Activated gamma-delta T cell treated with anti-CD3 and anti-CD28 coated beads, Interleukin-2, amount 50 U/mL, for 16 hours (primary cell): ENCODE data around the gene CCDC9B.
A peak's percentile ranks its signal among the peaks of the same experiment; 100 is the strongest.

ENCODE experiments used
- DNase-seq: peaks from one replicate; pipeline ENCODE4 v3.0.0-alpha.2; 2020; ENCODE audit warnings: low read depth

Gene CCDC9B

DNA sequence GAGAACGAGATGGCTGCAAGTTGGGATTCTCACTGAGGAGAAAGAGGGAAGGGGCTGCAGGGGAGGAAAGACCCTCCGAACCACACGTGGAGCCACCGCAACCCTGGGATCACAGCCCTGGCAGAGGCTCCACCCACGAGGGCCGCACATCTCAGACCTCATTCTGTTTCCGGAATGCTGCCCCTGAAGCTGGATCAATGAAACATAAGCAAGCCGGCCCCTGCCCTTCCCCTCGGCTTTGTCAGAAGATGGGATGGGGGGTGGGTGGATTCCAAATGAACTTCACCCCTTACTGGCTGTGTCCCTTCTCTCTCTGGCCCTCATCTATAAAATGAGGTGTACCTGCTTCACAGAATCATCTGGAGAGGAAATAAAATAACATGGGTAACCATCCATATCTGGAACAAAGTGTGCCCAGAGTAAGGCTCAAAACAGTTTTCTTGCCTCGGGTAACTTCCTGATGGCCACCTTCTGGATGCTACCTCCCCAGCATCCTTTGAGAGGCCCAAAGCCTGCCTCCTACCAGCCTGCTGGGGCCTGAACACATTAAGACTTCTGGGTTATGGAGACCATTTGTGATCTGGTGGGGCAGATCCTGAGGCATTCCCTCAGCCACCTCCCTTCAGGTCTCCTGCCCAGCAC lies 4.6 kb upstream of the CCDC9B start:
- DNase-seq = no peak

DNA sequence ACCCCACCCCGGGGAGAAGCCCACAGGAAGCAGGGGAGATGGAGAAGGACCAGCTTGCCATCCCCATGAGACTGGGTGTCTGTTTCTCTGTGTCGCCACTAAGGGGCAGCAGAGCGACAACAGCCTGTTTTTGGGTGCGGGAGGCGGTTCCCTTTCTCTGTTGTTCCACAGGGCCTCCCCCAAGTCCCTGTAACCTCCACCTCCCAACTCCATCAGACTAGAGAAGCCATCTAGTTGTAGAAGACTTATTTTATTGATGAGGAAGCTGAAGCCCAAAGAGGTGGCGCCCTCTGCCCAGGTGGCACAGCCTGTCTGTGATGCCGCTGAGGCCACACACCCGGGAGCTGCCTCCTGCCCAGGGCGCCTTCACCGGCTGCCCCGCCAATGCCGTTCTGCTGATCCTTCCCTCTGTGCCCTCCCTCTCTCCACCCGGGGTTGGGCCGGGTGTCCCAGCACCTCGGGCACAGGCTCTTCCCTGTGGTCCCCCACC lies 3.9 kb upstream of the CCDC9B start:
- DNase-seq = peak; percentile 40

DNA sequence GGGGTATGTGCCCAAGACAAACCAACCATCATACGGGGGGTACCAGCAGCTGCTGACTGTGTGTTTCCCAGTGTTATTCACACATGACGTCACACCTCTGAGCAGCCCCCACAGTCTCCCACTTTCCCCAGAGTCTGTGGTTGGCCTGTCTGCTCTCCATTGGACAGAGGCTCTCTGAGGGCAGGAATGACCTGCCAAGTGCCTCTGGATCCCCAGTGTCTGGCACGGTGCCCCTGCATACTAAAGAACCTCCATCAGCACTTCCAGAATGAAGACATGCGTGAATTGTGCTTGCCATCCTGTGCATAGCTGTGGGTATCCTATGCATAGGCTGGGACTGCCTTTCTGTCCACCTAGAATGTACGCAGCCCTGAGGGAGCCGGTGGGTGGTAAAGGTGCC lies 3.5 kb upstream of the CCDC9B start:
- DNase-seq = no peak

GRCh38 chr15:40343512-40343911 lies 2.8 kb upstream of the CCDC9B start:
- DNase-seq = no peak

DNA sequence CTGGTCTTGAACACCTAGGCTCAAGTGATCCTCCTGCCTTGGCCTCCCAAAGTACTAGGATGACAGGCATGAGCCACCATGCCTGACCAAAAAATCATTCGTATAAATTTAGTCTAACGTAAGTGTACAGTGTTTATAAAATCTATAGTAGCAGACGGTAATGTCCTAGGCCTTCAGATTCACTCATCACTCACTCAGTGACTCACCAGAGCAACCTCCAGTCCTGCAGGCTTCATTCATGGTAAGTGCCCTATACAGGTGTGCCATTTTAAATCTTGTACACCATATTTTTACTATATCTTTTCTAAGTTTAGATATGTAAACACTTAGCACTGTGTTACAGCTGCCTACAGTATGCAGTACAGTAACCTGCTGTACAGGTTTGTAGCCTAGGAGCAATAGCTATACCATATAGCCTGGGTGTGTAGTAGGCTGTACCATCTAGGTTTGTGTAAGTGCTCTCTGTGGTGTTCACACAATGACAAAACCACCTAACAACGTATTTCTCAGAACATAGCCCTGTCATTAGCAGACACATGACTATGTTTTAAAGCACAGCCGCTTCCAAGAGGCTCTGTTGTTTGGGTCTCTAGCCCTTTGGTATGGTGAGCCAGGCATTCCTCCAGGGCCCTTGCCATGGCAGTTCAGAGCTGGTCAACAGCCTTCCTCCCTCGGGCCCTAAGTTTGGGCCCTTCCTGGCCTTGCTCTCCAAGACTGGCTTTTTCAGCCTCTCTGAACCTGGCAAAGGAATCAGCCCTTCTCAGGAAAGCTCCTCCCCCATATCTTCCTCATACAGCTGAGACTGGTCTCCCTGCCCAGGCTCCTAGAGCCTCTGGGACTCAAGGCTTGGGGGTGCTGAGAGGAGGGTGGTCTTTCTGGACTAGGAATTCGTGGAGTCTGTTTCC lies 1.9 kb upstream of the CCDC9B start:
- DNase-seq = no peak

DNA sequence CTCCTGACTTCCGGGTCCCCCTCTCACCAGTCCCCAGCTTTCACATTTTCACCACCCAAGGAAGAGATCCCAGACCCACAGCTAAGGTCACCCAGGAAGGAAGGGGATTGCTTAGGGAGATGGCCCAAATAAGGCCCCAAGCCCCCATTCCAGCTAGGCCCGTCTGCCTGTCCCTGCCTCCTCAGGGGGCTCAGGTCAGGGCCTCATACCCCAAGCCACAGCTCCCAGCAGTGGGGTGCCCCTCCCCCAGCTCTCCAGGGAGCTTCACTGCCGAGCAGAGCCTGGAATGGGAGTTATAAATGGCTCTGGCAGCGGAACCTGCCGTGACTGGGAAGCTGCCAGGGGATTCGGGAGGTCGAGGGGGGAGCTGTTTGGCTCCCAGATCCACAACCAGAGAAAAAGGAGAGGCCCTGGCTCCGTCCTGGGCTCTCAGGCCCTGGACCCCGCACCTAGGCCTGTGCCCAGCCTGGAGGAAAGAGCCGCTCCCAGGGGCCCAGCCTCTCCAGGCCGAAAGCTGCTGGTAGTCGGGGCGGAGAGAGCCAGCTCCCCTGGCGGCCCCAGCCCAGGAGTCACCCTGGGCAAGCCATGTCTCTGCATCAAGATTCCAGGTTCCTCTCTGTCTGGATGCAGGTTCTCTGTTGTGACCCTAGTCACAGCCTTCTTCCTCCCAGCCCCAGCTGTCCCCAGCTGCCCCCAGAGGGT lies 550 bp downstream of the CCDC9B start:
- no peak for DNase-seq

DNA sequence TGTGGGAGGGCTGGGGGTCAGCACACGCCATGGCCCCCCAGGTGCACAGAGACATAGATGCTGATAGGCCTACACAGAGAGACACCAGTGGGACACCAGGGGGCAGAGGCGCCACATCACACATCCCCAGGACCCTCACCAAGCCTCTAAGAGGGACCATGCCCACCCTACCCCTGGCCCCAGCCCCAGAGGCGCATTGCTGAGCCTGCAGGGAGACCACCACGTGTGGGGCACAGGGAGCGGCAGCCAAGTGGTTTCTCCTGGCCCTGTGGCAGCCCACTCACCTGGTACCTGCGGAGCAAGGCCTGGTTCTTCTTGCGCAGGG lies 1.2 kb downstream of the CCDC9B start:
- DNase-seq = no peak

- DNase-seq = no peak
These were observed 1.7 kb downstream of the CCDC9B start for GRCh38 chr15:40338921-40339620.

- DNase-seq = peak; percentile 67
These were observed 2.6 kb downstream of the CCDC9B start for GRCh38 chr15:40338041-40338657.

- DNase-seq = no peak
These were observed 3.1 kb downstream of the CCDC9B start for GRCh38 chr15:40337597-40337996.

DNA sequence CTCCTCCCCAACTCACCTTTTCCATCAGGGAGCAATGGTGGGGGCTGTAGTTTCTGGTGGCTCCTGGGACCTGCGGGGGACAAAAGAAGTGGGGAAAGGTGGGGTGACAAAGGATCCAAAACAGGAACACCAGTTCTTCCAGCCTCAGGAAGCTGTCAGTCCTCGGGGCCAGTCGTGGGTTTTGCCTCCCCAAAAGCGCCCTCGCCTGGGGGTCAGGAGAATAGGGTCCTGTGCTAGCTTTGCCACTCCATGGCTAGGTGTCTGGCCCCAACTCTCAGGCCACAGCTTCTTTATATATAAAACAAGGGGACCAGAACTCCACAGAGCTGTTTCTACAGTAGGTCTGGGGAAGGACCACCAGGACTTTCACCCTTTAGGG lies 4.0 kb downstream of the CCDC9B start:
- DNase-seq = no peak

GRCh38 chr15:40335938-40336743 lies 4.6 kb downstream of the CCDC9B start:
- no peak for DNase-seq

DNA sequence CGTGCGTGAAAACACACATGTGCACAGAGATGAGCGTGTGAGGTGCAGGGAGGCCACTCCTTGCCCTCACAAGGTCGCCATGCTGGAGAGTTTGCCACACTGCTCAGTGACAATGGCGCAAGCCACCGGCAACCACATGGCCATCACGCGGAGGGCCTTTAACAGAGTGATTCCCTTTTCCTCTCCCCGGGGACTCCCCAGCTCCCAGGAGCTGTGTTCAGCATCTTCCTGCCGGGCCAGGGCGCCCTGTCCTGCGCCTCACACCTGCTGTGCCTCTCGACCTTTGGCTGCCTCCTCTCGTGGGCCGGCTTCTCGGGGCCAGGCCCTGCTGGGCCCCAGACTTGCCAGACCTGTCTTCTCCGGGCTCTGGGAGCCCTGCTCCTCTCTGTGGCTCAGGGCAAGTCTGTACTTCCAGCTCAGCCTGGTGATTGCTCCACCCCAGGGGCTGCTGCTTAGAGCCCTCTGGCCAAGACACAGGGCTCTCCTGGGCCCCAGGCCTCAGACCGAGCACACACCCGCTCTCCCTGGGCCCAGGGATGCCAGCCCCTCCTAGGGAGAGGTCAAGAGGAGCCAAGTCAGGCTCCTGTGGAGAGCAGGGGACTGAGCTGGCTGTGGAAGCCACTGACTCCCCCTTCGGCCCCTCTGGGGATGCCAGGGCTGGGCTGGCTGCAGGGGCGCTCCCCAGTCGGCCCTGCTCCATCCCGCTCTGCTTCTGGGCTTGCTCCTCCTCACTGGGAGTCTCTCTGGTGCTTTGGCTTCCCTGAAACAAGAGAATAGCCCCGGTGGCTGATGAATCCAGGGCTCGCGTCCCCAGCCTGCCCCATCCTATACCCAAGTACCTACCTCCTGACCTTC lies 5.6 kb downstream of the CCDC9B start:
- no peak for DNase-seq

- no peak for DNase-seq
These were observed 6.2 kb downstream of the CCDC9B start for GRCh38 chr15:40334541-40334940.

DNA sequence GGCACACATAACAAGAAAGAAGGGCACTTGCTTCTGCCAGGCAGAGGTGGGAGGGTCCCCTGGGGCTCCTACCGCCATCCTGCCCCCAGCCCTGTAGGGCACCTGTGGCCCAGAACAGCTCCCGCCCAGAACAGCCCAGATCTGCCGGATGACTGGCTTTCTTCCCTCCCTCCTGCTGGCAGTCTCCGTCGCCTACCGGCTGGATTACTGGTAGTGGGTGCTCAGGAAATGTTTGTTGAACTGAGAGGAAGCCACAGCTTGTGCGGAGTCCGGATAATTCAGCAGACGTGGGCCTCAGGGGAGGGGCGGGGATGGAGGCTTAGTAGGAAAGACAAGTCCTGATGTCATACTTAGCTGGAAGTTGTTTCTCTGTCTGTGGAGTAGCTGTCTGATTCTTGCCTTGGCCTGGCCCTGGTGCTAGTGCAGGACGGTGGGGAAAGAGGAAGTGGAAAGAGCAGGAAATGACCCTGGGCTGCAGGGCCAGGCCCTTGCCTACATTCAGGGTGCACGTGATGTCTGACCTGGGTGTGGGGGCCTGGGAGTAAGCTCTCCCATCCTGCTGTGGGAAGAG lies 6.7 kb downstream of the CCDC9B start:
- DNase-seq = no peak

- DNase-seq = no peak
These were observed 8.5 kb downstream of the CCDC9B start for GRCh38 chr15:40332113-40332781.

DNA sequence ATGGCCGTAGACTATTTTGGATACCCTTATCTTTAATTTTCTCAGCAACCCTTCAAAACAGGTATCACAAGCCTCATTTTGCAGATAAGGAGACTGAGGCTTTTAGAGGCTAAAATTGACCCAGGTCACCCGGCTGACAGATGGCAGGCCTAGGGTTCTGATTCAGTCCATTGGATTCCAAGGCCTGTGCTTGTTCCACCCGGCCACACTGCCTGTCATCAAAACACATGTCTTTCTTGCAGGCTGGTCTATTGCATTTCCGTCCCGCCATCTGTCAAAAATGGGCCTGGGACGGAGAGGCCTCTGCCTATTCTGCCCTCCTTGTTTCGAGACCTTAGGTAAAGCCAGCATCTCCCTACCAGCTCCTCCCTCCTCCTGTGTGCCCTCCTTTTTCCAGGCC lies 9.1 kb downstream of the CCDC9B start:
- no peak for DNase-seq

DNA sequence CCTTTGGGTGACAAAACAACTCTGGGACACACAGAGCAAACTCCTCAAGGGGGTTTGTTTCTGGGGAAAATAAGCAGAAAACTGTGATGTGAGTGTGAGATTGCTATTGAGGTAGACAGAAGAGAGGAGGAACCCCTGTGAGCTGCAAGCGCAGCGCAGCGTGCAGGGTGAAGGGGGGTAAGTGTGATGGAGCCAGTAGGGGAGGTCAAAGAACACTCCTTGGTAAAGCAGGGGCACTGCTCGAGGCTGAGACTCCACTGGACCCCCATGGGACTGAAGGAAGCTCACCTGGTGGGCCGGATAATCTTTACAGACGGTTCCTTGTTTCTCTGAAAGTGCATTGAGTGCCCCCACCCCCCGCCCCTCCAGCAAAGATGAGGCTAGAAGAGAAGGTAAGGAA lies 9.7 kb downstream of the CCDC9B start:
- DNase-seq = no peak

DNA sequence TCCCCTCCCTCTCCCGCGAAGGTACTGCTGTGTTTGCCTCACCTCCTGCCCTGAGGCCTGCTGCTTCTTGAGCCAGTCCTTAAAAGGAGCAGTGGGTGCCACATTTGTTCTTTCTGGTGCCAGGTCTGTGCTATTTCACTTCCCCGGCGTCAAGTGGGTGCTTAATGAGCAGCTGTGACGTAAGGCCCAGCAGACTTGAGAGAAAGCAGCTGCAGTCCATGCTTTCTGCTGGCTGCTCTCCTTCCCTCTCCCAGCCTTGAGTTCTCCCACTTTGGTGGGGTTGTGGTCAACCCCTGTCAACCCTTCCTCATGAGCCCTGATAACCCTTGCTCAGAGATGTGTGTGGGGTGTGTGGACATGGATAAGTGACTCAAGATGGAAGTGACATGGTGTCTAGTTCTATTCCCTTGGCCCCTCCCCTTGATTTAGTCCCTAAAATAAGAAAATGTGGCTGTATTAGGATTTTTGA lies 10.3 kb downstream of the CCDC9B start:
- no peak for DNase-seq
